T47D (cell line): ENCODE results near the gene GNS.
"Not testable (repeated sequence)": the region's sequence is repeated elsewhere in the genome, so short reads cannot be mapped to it uniquely, and the experiment has no call there.

Source experiments
- DNase-seq, 2 experiments: peaks; one replicate each; pipeline versions ENCODE4 v3.0.0 to v3.0.0-alpha.2; 2011 to 2012; ENCODE audit warnings: low read depth in 1 of 2, low spot score in 1 of 2
- JUND ChIP-seq: IDR thresholded peaks from 2 replicates; pipeline ENCODE4 v1.6.1; 2012; ENCODE audit warnings: low read depth
- in situ Hi-C: cut with HindIII; loops from 2 replicates; pipeline ENCODE4 v1.10.0; 2016; ENCODE audit warnings: low sequenced_read_pairs, low pct_unique_long_range_greater_than_20kb

The GNS gene

DNA sequence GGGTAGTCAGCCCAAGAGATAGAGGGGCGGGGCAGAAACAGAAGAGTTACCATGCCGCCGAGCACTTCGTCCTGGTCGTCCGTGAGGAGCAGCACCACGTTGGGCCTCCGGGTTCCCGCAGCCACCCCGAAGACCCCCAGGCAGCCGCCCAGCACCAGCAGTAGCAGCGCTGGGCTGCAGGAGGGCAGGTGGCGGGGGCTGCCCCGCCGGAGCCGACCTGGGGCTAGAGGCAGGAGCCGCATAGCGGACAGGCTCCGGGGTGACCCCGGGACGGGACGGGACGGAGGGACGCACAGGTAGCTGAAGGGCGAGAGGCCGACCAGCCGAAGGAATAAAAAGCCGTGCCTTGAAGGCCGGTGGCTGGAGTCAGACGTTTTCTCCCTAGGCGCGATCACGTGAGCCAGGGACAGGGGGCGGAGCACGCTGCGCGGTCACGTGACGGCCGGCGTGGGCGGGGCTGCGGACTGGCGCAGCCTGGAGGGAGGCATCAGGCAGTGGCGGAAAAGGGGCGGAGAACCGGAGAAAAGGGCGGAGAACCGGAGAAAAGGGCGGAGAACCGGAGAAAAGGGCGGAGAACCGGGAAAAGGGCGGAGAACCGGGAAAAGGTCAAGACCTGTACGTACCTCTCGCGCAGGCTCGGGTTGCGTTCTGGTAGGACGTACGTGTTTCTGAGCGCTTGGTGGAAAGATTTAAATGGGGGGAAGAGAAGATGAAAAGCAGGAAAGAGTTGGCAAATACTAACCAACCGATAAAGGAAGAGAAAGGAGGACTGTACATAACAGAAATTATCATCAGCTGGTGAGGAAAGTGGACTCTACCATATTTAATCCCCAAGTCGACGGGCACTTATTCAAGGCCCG is at the start of gene GNS:
GNS (minus strand) TSS at position 372 of the 860 bp plus-strand sequence; CDS start at position 242, 130 bp downstream.
- TF ChIP-seq JUND, result no peak
- peak; percentile 97 to 98 for DNase-seq
- in situ Hi-C loops, result no loop called here

DNA sequence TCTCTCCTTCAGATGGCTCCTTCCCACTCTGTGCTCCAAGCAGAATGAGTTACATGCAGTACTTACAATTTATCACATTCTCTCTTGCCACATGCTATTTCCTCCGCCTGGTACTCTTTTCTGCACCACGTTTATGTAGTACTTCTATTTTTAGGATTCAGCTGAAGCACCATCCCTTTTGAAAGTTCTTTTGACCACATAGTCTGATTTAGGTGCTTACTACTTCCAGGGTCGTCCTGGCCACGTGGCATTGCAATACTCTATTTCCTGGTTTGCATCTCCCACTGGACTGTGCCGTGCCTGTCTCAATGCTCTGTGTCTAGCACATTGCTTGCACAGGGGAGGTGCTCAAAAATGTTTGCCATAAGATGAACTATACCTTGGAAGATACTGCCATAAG is 48.9 kb upstream of the GNS start:
- in situ Hi-C loops, result no loop called here
- no peak for DNase-seq
- TF ChIP-seq JUND, result no peak

DNA sequence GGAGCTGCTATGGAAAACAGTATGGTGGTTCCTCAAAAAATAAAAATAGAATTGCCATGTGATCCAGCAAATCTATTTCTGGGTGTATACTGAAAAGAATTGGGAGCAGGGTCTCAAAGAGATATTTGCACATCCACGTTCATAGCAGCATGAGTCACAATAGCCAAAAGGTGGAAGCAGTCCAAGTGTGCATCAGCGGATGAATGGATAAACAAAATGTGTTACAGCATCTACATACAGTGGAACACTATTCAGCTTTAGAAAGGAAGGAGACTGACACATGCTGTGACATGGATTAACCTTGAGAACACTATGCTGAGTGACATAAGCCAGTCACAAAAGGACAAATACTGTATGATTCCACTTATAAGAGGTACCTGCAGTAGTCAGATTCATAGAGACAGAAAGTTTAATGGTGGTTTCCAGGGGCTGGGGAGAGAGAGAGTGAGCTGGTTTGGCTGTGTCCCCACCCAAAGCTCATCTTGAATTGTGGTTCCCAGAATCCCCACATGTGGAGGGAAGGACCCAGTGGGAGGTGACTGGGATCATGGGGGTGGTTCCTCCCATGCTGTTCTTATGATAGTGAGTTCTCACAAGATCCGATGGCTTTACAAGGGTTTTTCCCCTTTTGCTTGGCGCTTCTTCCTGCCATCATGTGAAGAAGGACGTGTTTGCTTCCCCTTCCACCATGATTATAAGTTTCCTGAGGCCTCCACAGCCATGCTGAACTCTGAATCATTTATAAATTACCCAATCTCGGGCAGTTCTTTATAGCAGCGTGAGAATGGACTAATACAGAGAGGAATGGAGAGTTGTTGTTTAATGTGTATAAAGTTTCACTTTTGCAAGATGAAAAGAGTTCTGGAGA is 47.6 kb upstream of the GNS start:
- in situ Hi-C loops, result no loop called here
- no peak for TF ChIP-seq JUND
- no peak for DNase-seq

DNA sequence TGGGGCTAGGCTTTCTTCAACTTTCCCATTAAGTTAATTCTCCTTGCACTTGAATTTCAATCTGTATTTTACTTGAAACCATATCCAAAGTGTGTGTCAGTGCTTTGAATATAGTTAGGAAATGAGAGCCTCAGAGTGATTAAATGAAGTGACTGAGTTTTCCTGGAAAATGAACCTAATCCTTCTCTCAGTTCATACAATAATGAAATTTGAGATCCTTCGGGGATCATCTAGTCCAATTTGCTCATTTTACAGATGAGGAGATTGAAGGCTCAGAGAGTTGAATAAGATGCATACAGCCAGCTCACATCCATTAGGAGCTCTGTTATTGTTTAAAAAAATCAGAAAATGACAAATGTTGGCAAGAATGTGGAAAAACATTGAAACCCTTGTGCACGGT is 47.0 kb upstream of the GNS start:
- in situ Hi-C loops, result no loop called here
- no peak for DNase-seq
- TF ChIP-seq JUND, result no peak

- in situ Hi-C loops, result not testable (repeated sequence)
- DNase-seq, result peak; percentile 63 to 70
These were observed 43.1 kb upstream of the GNS start for GRCh38 chr12:64802180-64802775.

GRCh38 chr12:64801381-64801780 is 42.2 kb upstream of the GNS start:
- no peak for TF ChIP-seq JUND
- no peak for DNase-seq
- in situ Hi-C loops, result no loop called here

DNA sequence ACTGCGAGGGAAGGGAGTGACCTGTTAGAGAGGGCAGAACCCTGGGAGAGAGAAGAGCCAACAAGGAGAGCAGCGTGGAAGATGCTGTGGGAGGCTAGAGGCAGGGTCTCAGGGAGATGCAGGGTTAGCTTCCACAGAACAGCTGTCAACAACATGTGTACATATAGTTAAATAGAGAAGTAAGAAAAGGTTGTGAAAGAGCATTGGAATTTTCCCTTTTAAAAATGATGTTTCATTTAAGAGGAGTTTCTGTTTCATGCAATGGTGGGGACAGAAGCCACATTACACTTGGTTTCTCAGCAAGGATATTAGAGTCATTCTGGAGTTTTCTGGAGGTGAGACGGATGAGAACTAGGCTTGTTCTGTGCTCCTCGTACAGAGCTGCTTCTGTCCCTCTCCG is 41.4 kb upstream of the GNS start:
- no peak for DNase-seq
- in situ Hi-C loops, result no loop called here
- TF ChIP-seq JUND, result no peak

- no peak for DNase-seq
- TF ChIP-seq JUND, result no peak
- in situ Hi-C loops, result no loop called here
These were observed 39.0 kb upstream of the GNS start for GRCh38 chr12:64798165-64798564.

DNA sequence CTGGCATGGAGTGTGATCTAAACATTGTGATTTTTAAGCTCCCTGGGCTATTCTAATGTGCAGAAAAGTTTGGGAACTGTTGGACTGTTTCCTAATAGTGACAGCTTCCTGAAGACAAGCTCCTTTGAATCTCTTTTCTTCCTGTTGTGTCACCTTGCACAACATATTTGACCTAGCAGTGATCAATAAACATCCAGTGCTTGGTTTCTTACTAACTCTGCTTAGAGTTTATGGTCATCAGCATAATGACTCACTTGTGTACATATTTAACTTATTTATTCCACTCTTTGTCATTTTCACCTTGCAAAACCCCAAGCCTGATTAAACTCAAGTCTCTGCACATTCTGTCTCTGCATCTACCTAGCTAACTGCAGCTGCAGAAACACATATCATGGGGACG is 38.0 kb upstream of the GNS start:
- in situ Hi-C loops, result no loop called here
- no peak for TF ChIP-seq JUND
- DNase-seq, result peak in 1 of 2 experiments; percentile 61

DNA sequence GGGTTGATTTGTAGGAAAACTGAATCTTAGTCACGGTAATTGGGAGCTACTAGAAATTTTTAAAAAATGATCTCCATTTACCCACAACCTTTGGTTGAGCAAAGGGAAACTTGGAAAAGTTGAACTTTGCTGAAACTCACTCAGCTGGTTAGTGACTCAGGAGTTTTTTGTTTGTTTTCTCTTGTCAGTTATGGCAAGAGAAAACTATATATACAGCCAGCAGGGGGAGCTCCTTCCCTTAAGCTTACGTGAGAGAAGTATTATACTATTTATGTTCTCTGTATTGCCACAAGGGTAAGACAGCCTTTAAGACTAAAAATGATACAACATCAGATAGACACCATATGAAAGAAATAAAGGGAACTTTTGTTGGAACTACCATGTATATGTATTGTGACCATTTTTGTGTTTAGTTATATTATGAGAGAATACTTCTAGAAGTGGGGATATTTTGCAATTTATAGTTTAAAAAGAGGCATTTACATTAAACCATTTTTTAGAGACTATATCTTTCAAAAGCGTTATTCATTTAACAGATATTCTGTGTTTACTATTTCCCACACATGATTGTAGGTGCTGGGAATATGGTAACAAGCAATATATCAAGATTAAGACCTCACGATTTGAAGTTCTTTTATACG is 37.1 kb upstream of the GNS start:
- in situ Hi-C loops, result no loop called here
- peak; percentile 49; the same call in 1 of the 2 replicates for TF ChIP-seq JUND
- DNase-seq, result peak; percentile 59 to 98

DNA sequence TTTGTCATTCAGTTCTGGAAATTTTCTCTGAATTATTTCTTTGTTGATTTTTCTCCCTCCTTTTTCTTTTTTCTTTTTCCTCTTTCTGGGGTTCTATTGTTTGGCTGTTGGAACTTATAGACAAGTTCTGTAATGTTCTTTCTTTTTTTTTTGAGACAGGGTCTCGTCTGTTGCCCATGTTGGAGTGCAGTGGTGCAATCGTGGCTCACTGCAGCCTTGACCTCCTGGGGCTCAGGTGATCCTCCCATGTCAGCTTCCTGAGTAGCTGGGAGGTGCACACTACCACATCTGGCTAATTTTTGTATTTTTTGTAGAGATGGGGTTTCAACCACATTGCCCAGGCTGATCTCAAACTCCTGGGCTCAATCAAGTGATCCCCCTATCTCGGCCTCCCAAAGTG is 35.1 kb upstream of the GNS start:
- in situ Hi-C loops, result no loop called here
- no peak for DNase-seq
- TF ChIP-seq JUND, result no peak

GRCh38 chr12:64793610-64794009 is 34.4 kb upstream of the GNS start:
- TF ChIP-seq JUND, result no peak
- DNase-seq, result peak in 1 of 2 experiments; percentile 28
- in situ Hi-C loops, result no loop called here
